SK-N-MC (cell line): ENCODE results near the gene ASCC3.

Experiments used
- DNase-seq: peaks from one replicate; pipeline ENCODE4 v3.0.0-alpha.2; 2011; ENCODE audit warnings: low read depth, low spot score
- H3K27ac ChIP-seq: fragments of 200-600 bp; sonication (generic); 2 replicates; pipeline ENCODE4 v1.5.1; 2016; ENCODE audit warnings: mixed run types
- H3K36me3 ChIP-seq: fragments of 200-600 bp; sonication (generic); 2 replicates; pipeline ENCODE4 v1.6.1; 2017; ENCODE audit warnings: antibody characterized with exemption, low read length, mixed read lengths; ENCODE audit not compliant: insufficient read depth
- H3K4me3 ChIP-seq: fragments of 200-600 bp; sonication (generic); 2 replicates; pipeline ENCODE4 v1.5.1; 2016
- H3K9ac ChIP-seq: fragments of 200-600 bp; sonication (generic); 2 replicates; pipeline ENCODE4 v1.8.0; 2017; ENCODE audit warnings: mixed run types, mixed read lengths; ENCODE audit not compliant: insufficient read length
- H3K9me3 ChIP-seq: fragments of 200-600 bp; sonication (generic); 2 replicates; pipeline ENCODE4 v1.6.1; 2017; ENCODE audit warnings: low read depth, mild to moderate bottlenecking, antibody characterized with exemption, low read length, moderate library complexity, mixed read lengths
- EZH2 ChIP-seq: fragments of 200-600 bp; sonication (generic); IDR thresholded peaks from one replicate; pipeline ENCODE4 v1.6.1; 2017; ENCODE audit warnings: antibody characterized with exemption
- FOXP2 ChIP-seq: optimal IDR thresholded peaks from 2 replicates; pipeline ENCODE3; 2011; ENCODE audit warnings: mild to moderate bottlenecking, moderate library complexity; ENCODE audit not compliant: insufficient read depth; ENCODE audit errors: extremely low read length, control extremely low read depth
- POLR2AphosphoS5 ChIP-seq: IDR thresholded peaks from 2 replicates; pipeline ENCODE4 v1.6.1; 2012; ENCODE audit warnings: mild to moderate bottlenecking, low read depth, low read length, borderline replicate concordance

The ASCC3 gene

GRCh38 chr6:100880853-100881706 is at the start of gene ASCC3:
Gene ASCC3, minus strand, starts transcription at chr6:100881329. Its CDS starts 13,332 bp downstream, at chr6:100867997.
- no peak for TF ChIP-seq EZH2
- peak; percentile 78 for TF ChIP-seq FOXP2
- peak; percentile 94 for TF ChIP-seq POLR2AphosphoS5
- Histone ChIP-seq H3K9me3 (no peaks in the 10 kb centered on the region; the same call in 1 of the 2 replicates), H3K4me3 (peak within 1 kb of the TSS; percentile 96), H3K36me3 (peaks cover 15% of the 10 kb centered on the region), H3K9ac (peak within 1 kb of the TSS; percentile 92), H3K27ac (0 out of 2 replicates have a peak within 1 kb of the TSS, but pooled peaks have one; percentile 58)
- no peak for DNase-seq

- no peak for DNase-seq
- Histone ChIP-seq H3K36me3 (no peaks in the 10 kb centered on the region), H3K4me3 (no peak overlapping the region), H3K9me3 (no peaks in the 10 kb centered on the region), H3K9ac (no peak overlapping the region), H3K27ac (no peak overlapping the region)
- no peak for TF ChIP-seq FOXP2
- TF ChIP-seq EZH2 = no peak
- no peak for TF ChIP-seq POLR2AphosphoS5
Observed at GRCh38 chr6:100925749-100926148, 44.6 kb upstream of the ASCC3 start.

GRCh38 chr6:100924534-100925227 is 43.6 kb upstream of the ASCC3 start:
- Histone ChIP-seq H3K4me3 (no peak overlapping the region), H3K9ac (no peak overlapping the region), H3K9me3 (no peaks in the 10 kb centered on the region), H3K36me3 (no peaks in the 10 kb centered on the region), H3K27ac (no peak overlapping the region)
- DNase-seq = no peak
- TF ChIP-seq FOXP2 (no peak), POLR2AphosphoS5 (no peak)

DNA sequence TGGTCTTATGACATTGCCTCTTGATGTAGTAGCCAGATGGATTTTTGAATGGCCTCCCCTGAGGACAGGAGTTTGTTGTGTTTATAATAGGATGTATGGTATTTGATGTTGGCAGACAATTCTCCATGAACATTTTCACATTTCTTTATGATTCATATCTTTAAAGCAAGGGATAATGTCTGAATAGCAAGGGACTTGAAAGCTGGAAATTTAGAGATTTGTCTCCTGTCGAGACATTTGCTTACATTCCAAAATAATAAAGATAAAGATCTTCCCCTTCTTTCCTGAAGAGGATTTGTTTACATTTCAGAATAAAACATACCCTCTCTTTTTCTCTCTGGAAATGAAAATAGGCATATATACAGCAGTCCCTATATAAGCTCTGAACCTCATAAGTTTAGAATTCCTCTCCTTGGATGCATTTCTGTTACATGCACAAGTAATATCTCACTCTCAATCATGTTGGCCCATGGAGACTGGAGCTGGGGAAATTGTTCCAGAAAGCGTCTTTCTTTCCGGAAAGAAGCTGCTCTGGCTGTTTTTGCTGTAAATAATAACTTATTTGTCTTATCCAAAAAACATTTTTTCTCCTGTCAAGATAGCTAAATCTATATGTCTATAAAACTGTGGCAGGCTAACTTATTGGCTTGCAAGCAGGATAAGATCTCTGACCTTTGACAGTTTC is 42.5 kb upstream of the ASCC3 start:
- TF ChIP-seq POLR2AphosphoS5 (no peak), EZH2 (no peak), FOXP2 (no peak)
- no peak for DNase-seq
- H3K9me3 ChIP-seq = no peaks in the 10 kb centered on the region
- H3K4me3 ChIP-seq = no peak overlapping the region
- no peak overlapping the region for H3K27ac ChIP-seq
- no peaks in the 10 kb centered on the region for H3K36me3 ChIP-seq
- H3K9ac ChIP-seq = no peak overlapping the region

DNA sequence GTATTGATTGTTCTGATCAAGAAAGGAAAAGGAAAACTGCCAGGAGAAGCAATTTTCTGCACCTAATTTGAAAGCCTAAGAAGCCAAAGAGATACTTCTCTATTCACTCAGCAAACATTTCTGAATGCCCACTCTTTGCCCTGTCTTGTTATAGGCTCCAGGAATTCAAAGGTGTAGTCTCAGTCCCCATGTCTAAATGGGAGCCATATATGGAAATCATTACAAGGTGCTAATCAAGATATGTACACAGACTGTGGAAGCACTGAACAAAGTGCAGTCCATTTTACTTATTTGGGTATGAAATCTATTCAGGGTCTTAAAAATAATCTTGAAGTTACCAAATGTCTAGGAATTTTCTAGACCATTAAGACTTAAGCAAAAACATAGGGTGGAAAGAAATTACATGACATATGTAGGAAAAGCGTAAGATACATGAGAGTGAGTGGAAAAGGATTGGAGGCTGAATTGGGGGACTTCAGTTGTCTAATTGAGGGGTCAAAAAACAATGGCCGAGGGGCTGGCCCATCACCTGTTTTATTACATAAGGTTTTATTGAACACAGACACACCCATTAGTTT is 39.0 kb upstream of the ASCC3 start:
- Histone ChIP-seq H3K36me3 (no peaks in the 10 kb centered on the region), H3K27ac (no peak overlapping the region), H3K9me3 (no peaks in the 10 kb centered on the region), H3K4me3 (no peak overlapping the region), H3K9ac (no peak overlapping the region)
- no peak for DNase-seq
- TF ChIP-seq POLR2AphosphoS5 = no peak
- TF ChIP-seq FOXP2 = no peak
- no peak for TF ChIP-seq EZH2

DNA sequence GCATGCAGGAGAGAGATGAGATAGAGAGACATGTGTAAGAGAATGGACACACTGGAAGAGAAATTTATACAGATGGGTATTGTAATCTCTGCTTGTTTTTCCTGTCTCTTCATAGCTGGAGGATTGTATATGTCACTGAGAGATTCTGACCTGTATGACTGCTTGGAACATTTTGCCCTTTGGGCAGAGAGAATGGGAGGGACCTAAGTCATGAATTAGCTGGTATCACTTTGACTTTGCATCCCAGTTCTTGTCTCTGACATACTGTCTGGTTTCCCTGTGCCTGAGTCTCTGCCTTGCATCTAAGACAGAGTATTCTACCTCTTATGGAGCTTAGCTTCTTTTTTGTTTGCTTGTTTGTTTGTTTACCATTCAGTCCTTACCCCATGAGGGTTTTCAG is 37.0 kb upstream of the ASCC3 start:
- Histone ChIP-seq H3K4me3 (no peak overlapping the region), H3K9ac (no peak overlapping the region), H3K27ac (no peak overlapping the region), H3K9me3 (no peaks in the 10 kb centered on the region), H3K36me3 (no peaks in the 10 kb centered on the region)
- DNase-seq = no peak
- TF ChIP-seq FOXP2 (no peak), POLR2AphosphoS5 (no peak), EZH2 (no peak)

DNA sequence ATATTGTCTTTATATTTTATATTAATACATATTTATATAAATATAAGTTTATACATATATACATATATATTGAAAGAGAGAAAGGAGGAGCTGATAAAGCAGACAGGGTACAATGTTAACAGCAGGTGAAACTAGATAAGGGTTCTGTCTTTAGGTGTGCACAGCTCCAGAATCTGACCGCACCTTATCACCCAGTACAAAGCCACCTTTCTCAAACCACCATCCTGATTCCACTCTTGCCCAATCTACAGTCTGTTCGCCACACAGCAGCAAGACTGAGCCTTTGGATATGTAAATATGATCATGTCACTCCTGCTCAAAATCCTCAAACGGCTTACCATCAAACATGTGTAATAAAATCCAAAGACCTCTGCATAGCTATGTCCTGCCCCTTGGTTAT is 34.7 kb upstream of the ASCC3 start:
- no peak overlapping the region for H3K4me3 ChIP-seq
- H3K27ac ChIP-seq = no peak overlapping the region
- no peak for DNase-seq
- H3K36me3 ChIP-seq = no peaks in the 10 kb centered on the region
- TF ChIP-seq FOXP2 = no peak
- no peak for TF ChIP-seq POLR2AphosphoS5
- no peak for TF ChIP-seq EZH2
- H3K9me3 ChIP-seq = no peaks in the 10 kb centered on the region
- H3K9ac ChIP-seq = no peak overlapping the region

DNA sequence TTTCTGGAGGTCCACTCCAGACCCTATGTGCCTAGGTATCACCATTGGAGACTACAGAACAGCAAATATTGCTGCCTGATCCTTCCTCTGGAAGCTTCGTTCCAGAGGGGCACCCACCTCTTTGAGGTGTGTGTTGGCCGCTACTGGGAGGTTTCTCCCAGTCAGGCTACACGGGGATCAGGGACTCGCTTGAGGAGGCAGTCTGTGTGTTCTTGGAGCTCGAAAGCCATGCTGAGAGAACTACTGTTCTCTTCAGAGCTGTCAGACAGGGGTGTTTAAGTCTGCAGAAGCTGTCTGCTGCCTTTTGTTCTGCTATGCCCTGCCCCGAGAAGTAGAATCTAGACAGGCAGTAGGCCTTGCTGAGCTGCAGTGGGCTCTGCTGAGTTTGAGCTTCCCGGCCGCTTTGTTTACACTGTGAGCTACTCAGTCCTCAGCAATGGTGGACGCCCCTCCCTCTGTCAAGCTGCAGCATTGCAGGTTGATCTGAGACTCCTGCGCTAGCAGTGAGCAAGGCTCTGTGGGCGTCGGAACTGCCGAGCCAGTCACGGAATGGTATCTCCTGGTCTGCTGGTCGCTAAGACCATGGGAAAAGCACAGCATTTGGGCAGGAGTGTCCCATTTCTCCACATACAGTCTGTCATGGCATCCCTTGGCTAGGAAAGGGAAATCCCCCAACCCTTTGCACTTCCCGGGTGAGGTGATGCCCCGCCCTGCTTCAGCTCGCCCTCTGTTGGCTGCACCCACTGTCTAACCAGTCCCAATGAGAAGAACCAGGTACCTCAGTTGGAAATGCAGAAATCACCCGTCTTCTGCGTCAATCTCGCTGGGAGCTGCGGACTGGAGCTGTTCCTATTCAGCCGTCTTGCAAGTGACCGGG is 32.5 kb upstream of the ASCC3 start:
- H3K9me3 ChIP-seq = no peaks in the 10 kb centered on the region
- no peak for DNase-seq
- no peak overlapping the region for H3K9ac ChIP-seq
- no peak overlapping the region for H3K4me3 ChIP-seq
- H3K27ac ChIP-seq = no peak overlapping the region
- TF ChIP-seq FOXP2 = no peak
- TF ChIP-seq POLR2AphosphoS5 = no peak
- TF ChIP-seq EZH2 = no peak
- H3K36me3 ChIP-seq = no peaks in the 10 kb centered on the region
